Smooth muscle cell (in vitro differentiated cells): Measurements from ENCODE around the gene TIMM8B. TPM values are rescaled to one million over a fixed set of nuclear protein-coding genes. Genes with fewer than 3 reads are reported as not detected.

Experiments used
- DNase-seq: peaks from one replicate; lab custom pipeline; 2025; ENCODE audit not compliant: unreplicated experiment; lab: John Stamatoyannopoulos, UW
- H2AFZ ChIP-seq: fragments of 200-600 bp; sonication (generic); 2 replicates; pipeline ENCODE4 v1.6.0; 2016; ENCODE audit warnings: antibody characterized with exemption, low read depth, mild to moderate bottlenecking
- H3F3A ChIP-seq: fragments of 200-600 bp; sonication (generic); 2 replicates; pipeline ENCODE4 v1.6.0; 2017; ENCODE audit warnings: antibody characterized with exemption, low read depth
- H3K27ac ChIP-seq: fragments of 200-600 bp; sonication (generic); 2 replicates; pipeline ENCODE4 v1.5.1; 2016; ENCODE audit warnings: low read depth, mild to moderate bottlenecking
- H3K27me3 ChIP-seq: fragments of 200-600 bp; sonication (generic); 2 replicates; pipeline ENCODE4 v1.6.1; 2016; ENCODE audit warnings: low read depth, mild to moderate bottlenecking
- H3K36me3 ChIP-seq: fragments of 200-600 bp; sonication (generic); 2 replicates; pipeline ENCODE4 v1.5.1; 2016; ENCODE audit warnings: low read depth
- H3K4me1 ChIP-seq: fragments of 200-600 bp; sonication (generic); 2 replicates; pipeline ENCODE4 v1.5.1; 2016; ENCODE audit warnings: low read depth
- H3K4me2 ChIP-seq: fragments of 200-600 bp; sonication (generic); 2 replicates; pipeline ENCODE4 v1.6.0; 2016; ENCODE audit warnings: mild to moderate bottlenecking
- H3K4me3 ChIP-seq: fragments of 200-600 bp; sonication (generic); 2 replicates; pipeline ENCODE4 v1.5.1; 2016; ENCODE audit warnings: mild to moderate bottlenecking
- H3K79me2 ChIP-seq: fragments of 200-600 bp; sonication (generic); 2 replicates; pipeline ENCODE4 v1.6.0; 2016; ENCODE audit warnings: low read depth, mild to moderate bottlenecking
- H3K9ac ChIP-seq: fragments of 200-600 bp; sonication (generic); 2 replicates; pipeline ENCODE4 v1.6.0; 2016; ENCODE audit warnings: low read depth
- H3K9me3 ChIP-seq: fragments of 200-600 bp; sonication (generic); replicated peaks from 2 replicates; pipeline ENCODE4 v1.5.1; 2016; ENCODE audit warnings: low read depth
- H4K20me1 ChIP-seq: fragments of 200-600 bp; sonication (generic); 2 replicates; pipeline ENCODE4 v1.6.0; 2016; ENCODE audit warnings: low read depth
- WGBS: methylation state at CpG from one replicate; pipeline ENCODE4 v1.1.7; 2016; ENCODE audit warnings: low lambda C conversion rate; 5-methylcytosine and 5-hydroxymethylcytosine counted together
- polyA plus RNA-seq: library from polyadenylated mRNA; unstranded; fragments of >200 nt; fragmentation: Nextera tagmentation; extraction: Ambion mirVana; gene quantifications from 2 replicates; pipeline ENCODE4 v1.2.1, GENCODE V29; 2016
- total RNA-seq: library from RNA; depleted of rRNA; stranded (reverse); fragments of >200 nt; gene quantifications from 2 replicates; pipeline ENCODE4 v1.2.3, GENCODE V29; 2014
- TF ChIP-seq, protein P1 (sequence below): fragments of 200-600 bp; sonication (generic); IDR thresholded peaks from 2 replicates; pipeline ENCODE4 v1.5.1; 2017; ENCODE audit warnings: borderline replicate concordance, mild to moderate bottlenecking, antibody characterized with exemption; ENCODE audit not compliant: insufficient read depth, poor library complexity, severe bottlenecking

Gene TIMM8B
- total and polyA plus RNA-seq, 2 experiments from 2014 or later: 55.7 to 79.8 TPM

DNA sequence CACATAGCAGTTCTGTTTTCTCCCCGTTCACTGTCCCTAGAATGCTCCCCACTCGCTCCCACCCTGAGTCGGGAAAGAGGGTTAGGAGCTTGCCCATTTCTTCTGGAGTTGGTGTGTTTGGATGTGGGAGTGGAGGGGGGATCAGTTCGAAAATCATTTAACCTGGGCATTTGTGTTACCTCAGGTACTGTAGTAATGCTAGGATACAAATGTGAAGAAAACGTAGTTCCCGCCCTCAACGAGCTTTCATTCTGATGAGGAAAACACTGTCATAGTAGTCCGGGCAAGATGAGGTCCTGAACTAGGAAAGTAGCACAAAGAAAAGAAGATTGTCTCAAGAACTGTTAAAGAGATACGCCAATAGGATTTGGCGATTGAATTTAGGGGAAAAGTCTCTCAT is 656 bp upstream of the TIMM8B start:
- peak overlapping the region; percentile 93 for H3K9ac ChIP-seq
- H3K9me3 ChIP-seq: no peaks in the 10 kb centered on the region
- WGBS: 27% methylated on average over 10 of the region's 10 CpGs
- no peak for DNase-seq
- H4K20me1 ChIP-seq: peaks cover 4% of the 10 kb centered on the region
- peaks cover 14% of the 10 kb centered on the region for H3K36me3 ChIP-seq
- TF ChIP-seq, protein P1, sequence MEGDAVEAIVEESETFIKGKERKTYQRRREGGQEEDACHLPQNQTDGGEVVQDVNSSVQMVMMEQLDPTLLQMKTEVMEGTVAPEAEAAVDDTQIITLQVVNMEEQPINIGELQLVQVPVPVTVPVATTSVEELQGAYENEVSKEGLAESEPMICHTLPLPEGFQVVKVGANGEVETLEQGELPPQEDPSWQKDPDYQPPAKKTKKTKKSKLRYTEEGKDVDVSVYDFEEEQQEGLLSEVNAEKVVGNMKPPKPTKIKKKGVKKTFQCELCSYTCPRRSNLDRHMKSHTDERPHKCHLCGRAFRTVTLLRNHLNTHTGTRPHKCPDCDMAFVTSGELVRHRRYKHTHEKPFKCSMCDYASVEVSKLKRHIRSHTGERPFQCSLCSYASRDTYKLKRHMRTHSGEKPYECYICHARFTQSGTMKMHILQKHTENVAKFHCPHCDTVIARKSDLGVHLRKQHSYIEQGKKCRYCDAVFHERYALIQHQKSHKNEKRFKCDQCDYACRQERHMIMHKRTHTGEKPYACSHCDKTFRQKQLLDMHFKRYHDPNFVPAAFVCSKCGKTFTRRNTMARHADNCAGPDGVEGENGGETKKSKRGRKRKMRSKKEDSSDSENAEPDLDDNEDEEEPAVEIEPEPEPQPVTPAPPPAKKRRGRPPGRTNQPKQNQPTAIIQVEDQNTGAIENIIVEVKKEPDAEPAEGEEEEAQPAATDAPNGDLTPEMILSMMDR: no peak
- H3K79me2 ChIP-seq: peaks cover 43% of the 10 kb centered on the region
- peaks cover 15% of the 10 kb centered on the region for H3F3A ChIP-seq
- peaks cover 14% of the 10 kb centered on the region for H3K4me1 ChIP-seq
- H2AFZ ChIP-seq: peak overlapping the region; percentile 85
- peak overlapping the region; percentile 31 for H3K27ac ChIP-seq
- H3K4me2 ChIP-seq: peak overlapping the region; percentile 99
- peak overlapping the region; percentile 85 for H3K4me3 ChIP-seq
- H3K27me3 ChIP-seq: no peaks in the 10 kb centered on the region

DNA sequence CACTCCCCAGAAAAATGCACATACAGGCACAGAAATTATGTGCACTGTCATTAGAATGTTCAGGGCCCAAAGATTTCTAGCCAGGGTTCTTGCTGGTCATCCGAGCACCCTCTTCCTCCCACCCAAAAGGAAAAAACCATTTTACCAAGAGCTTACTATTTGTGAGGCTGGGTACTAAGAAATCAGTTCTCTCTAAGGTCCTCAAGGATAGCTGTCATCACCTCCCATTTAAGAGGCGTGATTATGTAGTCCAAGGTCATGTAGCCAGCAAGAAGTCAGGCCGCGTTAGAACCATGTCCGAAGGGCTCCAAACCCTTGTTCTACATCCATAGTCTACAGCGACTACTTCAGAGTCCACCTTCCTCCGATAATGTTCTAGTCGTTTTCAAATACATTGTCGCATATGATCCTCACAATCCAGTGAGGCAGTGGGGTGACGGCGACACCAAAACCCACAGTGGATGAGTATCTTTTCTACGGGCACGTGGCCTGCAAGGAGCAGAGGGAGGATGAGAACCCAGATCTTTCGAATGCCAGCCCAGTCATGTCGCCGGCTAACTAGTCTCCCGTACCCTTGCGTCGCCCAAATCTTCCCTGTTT is 634 bp downstream of the TIMM8B start:
- Histone ChIP-seq H3K4me2 (peak overlapping the region; percentile 99), H3K36me3 (peaks cover 18% of the 10 kb centered on the region), H3K27me3 (no peaks in the 10 kb centered on the region), H2AFZ (peak overlapping the region; percentile 84), H3K79me2 (peaks cover 43% of the 10 kb centered on the region), H3K4me1 (peaks cover 14% of the 10 kb centered on the region), H3K4me3 (peak overlapping the region; percentile 85), H3K9me3 (no peaks in the 10 kb centered on the region), H3K27ac (no peak overlapping the region), H3K9ac (peak overlapping the region; percentile 93), H3F3A (peaks cover 21% of the 10 kb centered on the region), H4K20me1 (peaks cover 4% of the 10 kb centered on the region)
- TF ChIP-seq, protein P1: no peak
- DNase-seq: no peak
- 4% methylated on average over 19 of the region's 19 CpGs for WGBS

DNA sequence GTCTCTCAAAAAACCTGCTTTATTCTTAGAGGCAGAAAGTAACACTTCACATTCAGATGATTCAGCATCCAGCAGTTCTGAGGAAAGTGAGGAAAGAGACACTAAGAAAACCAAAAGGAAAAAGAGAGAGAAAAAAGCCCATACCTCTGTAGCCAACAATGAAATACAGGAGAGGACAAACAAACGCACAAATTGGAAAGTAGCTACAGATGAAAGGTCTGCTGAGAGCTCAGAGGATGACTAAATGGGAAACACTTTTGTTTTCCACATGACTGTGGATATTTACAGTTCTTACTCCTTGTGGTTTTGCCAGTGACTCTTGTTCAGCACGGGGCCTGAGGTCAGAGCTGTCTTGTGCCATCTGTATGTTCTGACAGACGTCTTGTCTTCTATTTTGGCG is 3.8 kb downstream of the TIMM8B start:
- Histone ChIP-seq H3K36me3 (peaks cover 11% of the 10 kb centered on the region), H3K4me1 (peaks cover 10% of the 10 kb centered on the region), H3F3A (peaks cover 21% of the 10 kb centered on the region), H2AFZ (no peak overlapping the region), H3K4me2 (no peak overlapping the region), H3K27me3 (no peaks in the 10 kb centered on the region), H3K4me3 (no peak overlapping the region), H3K79me2 (peaks cover 24% of the 10 kb centered on the region), H3K27ac (peak overlapping the region; percentile 73), H4K20me1 (no peaks in the 10 kb centered on the region), H3K9ac (no peak overlapping the region), H3K9me3 (no peaks in the 10 kb centered on the region)
- TF ChIP-seq, protein P1: no peak
- WGBS: 66% methylated on average over 4 of the region's 4 CpGs
- no peak for DNase-seq
